Measurements from ENCODE around the gene TNFAIP1. TPM values are rescaled to one million over a fixed set of nuclear protein-coding genes. Genes with fewer than 3 reads are reported as not detected.
"Not testable (repeated sequence)": the region's sequence is repeated elsewhere in the genome, so short reads cannot be mapped to it uniquely, and the experiment has no call there.

TNFAIP1 gene
- 10 to 100 TPM; 20.8 to 69.2 (median 24.8) TPM for total RNA-seq

GRCh38 chr17:28335201-28335958, at the start of gene TNFAIP1, which contains the start of gene IFT20:
TNFAIP1 (plus strand) TSS chr17:28335761; CDS start chr17:28339522, 3,761 bp downstream.
IFT20 (minus strand) TSS chr17:28335472; CDS start chr17:28331985, 3,487 bp downstream.
- 0 to 1% (median 0%) methylated on average over 1 to 20 of the region's 62 CpGs; no CpG with 5 or more reads in 6 of the 10 experiments for WGBS, 10 experiments
- peak within 1 kb of the TSS; percentile 66 to 98 (median 74) for H3K4me3 ChIP-seq
- in situ Hi-C loops (cut with MboI; ENCODE audit: low pct_unique_long_range_greater_than_20kb in 2 of 9, low sequenced_read_pairs in 9 of 9, unreplicated experiment in 9 of 9) = no loop called here
- peak; percentile 81 to 95 (median 94) for ATAC-seq (replicated peaks in 6 of 8)
- H3K4me1 ChIP-seq (replicated peaks in 1 of 2) = peaks cover 17 to 20% of the 10 kb centered on the region in 2 donors
- H3K27ac ChIP-seq = peak within 1 kb of the TSS; percentile 74 to 95

- in situ Hi-C loops (cut with MboI; ENCODE audit: low pct_unique_long_range_greater_than_20kb in 2 of 9, low sequenced_read_pairs in 9 of 9, unreplicated experiment in 9 of 9) = no loop called here
- H3K27ac ChIP-seq = no peak overlapping the region
- no peak overlapping the region for H3K4me3 ChIP-seq
- WGBS, 10 experiments = 29 to 100% (median 65%) methylated on average over 2 of the region's 2 CpGs; no CpG with 5 or more reads in 2 of the 10 experiments
- ATAC-seq (replicated peaks in 6 of 8) = no peak
- H3K4me1 ChIP-seq (replicated peaks in 1 of 2) = no peaks in the 10 kb centered on the region
Observed at GRCh38 chr17:28285965-28286364, 49.6 kb upstream of the TNFAIP1 start.

- H3K4me3 ChIP-seq = no peak overlapping the region
- in situ Hi-C loops (cut with MboI; ENCODE audit: low pct_unique_long_range_greater_than_20kb in 2 of 9, low sequenced_read_pairs in 9 of 9, unreplicated experiment in 9 of 9) = no loop called here
- 0 to 100% (median 63%) methylated on average over 1 to 2 of the region's 2 CpGs; no CpG with 5 or more reads in 2 of the 10 experiments for WGBS, 10 experiments
Observed at GRCh38 chr17:28290703-28291102, 44.9 kb upstream of the TNFAIP1 start.

GRCh38 chr17:28291780-28292330, 43.7 kb upstream of the TNFAIP1 start:
- H3K4me3 ChIP-seq = no peak overlapping the region
- no peak for ATAC-seq (replicated peaks in 6 of 8)
- in situ Hi-C loops (cut with MboI; ENCODE audit: low pct_unique_long_range_greater_than_20kb in 2 of 9, low sequenced_read_pairs in 9 of 9, unreplicated experiment in 9 of 9) = no loop called here
- H3K27ac ChIP-seq = no peak overlapping the region
- no peaks in the 10 kb centered on the region for H3K4me1 ChIP-seq (replicated peaks in 1 of 2)
- 0 to 100% (median 83%) methylated on average over 1 of the region's 1 CpG; no CpG with 5 or more reads in 2 of the 10 experiments for WGBS, 10 experiments

More at GRCh38 chr17:28290703-28291102, 44.9 kb upstream of the TNFAIP1 start:
- ATAC-seq (replicated peaks in 6 of 8) = no peak
- H3K4me1 ChIP-seq (replicated peaks in 1 of 2) = no peaks in the 10 kb centered on the region
- H3K27ac ChIP-seq = no peak overlapping the region

- ATAC-seq (replicated peaks in 6 of 8); H3K4me1 ChIP-seq (replicated peaks in 1 of 2); in situ Hi-C loops (cut with MboI; ENCODE audit: low pct_unique_long_range_greater_than_20kb in 2 of 9, low sequenced_read_pairs in 9 of 9, unreplicated experiment in 9 of 9); H3K4me3 ChIP-seq; H3K27ac ChIP-seq: not testable (repeated sequence)
- 60 to 91% (median 80%) methylated on average over 1 to 8 of the region's 12 CpGs; no CpG with 5 or more reads in 1 of the 10 experiments for WGBS, 10 experiments
Observed at GRCh38 chr17:28292878-28293277, 42.7 kb upstream of the TNFAIP1 start.

GRCh38 chr17:28293994-28294393, 41.6 kb upstream of the TNFAIP1 start:
- in situ Hi-C loops (cut with MboI; ENCODE audit: low pct_unique_long_range_greater_than_20kb in 2 of 9, low sequenced_read_pairs in 9 of 9, unreplicated experiment in 9 of 9) = no loop called here
- WGBS, 10 experiments = 50 to 100% (median 89%) methylated on average over 2 to 6 of the region's 6 CpGs
- no peak for ATAC-seq (replicated peaks in 6 of 8)
- Histone ChIP-seq H3K4me3 (no peak overlapping the region), H3K27ac (no peak overlapping the region), H3K4me1 (replicated peaks in 1 of 2) (no peaks in the 10 kb centered on the region)

- in situ Hi-C loops (cut with MboI; ENCODE audit: low pct_unique_long_range_greater_than_20kb in 2 of 9, low sequenced_read_pairs in 9 of 9, unreplicated experiment in 9 of 9) = no loop called here
- no peak overlapping the region for H3K27ac ChIP-seq
- H3K4me1 ChIP-seq (replicated peaks in 1 of 2) = no peaks in the 10 kb centered on the region
- peak in 1 of 8 experiments; percentile 26 for ATAC-seq (replicated peaks in 6 of 8)
- no peak overlapping the region for H3K4me3 ChIP-seq
- 0 to 100% (median 61%) methylated on average over 1 to 3 of the region's 3 CpGs for WGBS, 10 experiments
Observed at GRCh38 chr17:28295677-28296578, 39.6 kb upstream of the TNFAIP1 start.

GRCh38 chr17:28298449-28298848, 37.1 kb upstream of the TNFAIP1 start:
- WGBS, 10 experiments = 60 to 100% (median 82%) methylated on average over 1 to 3 of the region's 3 CpGs; no CpG with 5 or more reads in 2 of the 10 experiments

GRCh38 chr17:28306954-28307401, 28.6 kb upstream of the TNFAIP1 start:
- Histone ChIP-seq H3K27ac (no peak overlapping the region), H3K4me3 (no peak overlapping the region), H3K4me1 (replicated peaks in 1 of 2) (no peaks in the 10 kb centered on the region)
- in situ Hi-C loops (cut with MboI; ENCODE audit: low pct_unique_long_range_greater_than_20kb in 2 of 9, low sequenced_read_pairs in 9 of 9, unreplicated experiment in 9 of 9) = no loop called here
- WGBS, 10 experiments = 47 to 100% (median 96%) methylated on average over 1 to 5 of the region's 38 CpGs; no CpG with 5 or more reads in 4 of the 10 experiments
- ATAC-seq (replicated peaks in 6 of 8) = no peak

More at GRCh38 chr17:28298449-28298848, 37.1 kb upstream of the TNFAIP1 start:
- no peak overlapping the region for H3K4me3 ChIP-seq
- H3K4me1 ChIP-seq (replicated peaks in 1 of 2) = no peaks in the 10 kb centered on the region
- in situ Hi-C loops (cut with MboI; ENCODE audit: low pct_unique_long_range_greater_than_20kb in 2 of 9, low sequenced_read_pairs in 9 of 9, unreplicated experiment in 9 of 9) = no loop called here
- no peak for ATAC-seq (replicated peaks in 6 of 8)
- no peak overlapping the region for H3K27ac ChIP-seq

GRCh38 chr17:28313841-28314240, 21.7 kb upstream of the TNFAIP1 start:
- in situ Hi-C loops (cut with MboI; ENCODE audit: low pct_unique_long_range_greater_than_20kb in 2 of 9, low sequenced_read_pairs in 9 of 9, unreplicated experiment in 9 of 9) = no loop called here

GRCh38 chr17:28315846-28316705, 19.5 kb upstream of the TNFAIP1 start:
- 14 to 100% (median 92%) methylated on average over 1 to 4 of the region's 4 CpGs; no CpG with 5 or more reads in 2 of the 10 experiments for WGBS, 10 experiments
- Histone ChIP-seq H3K27ac (no peak overlapping the region), H3K4me3 (no peak overlapping the region), H3K4me1 (replicated peaks in 1 of 2) (peaks cover 11 to 21% of the 10 kb centered on the region in 2 donors)
- ATAC-seq (replicated peaks in 6 of 8) = no peak
- in situ Hi-C loops (cut with MboI; ENCODE audit: low pct_unique_long_range_greater_than_20kb in 2 of 9, low sequenced_read_pairs in 9 of 9, unreplicated experiment in 9 of 9) = no loop called here

More at GRCh38 chr17:28313841-28314240, 21.7 kb upstream of the TNFAIP1 start:
- H3K27ac ChIP-seq = no peak overlapping the region
- WGBS, 10 experiments = 60 to 100% (median 85%) methylated on average over 1 to 2 of the region's 2 CpGs; no CpG with 5 or more reads in 6 of the 10 experiments
- H3K4me3 ChIP-seq = no peak overlapping the region
- no peak for ATAC-seq (replicated peaks in 6 of 8)
- peaks cover 8 to 12% of the 10 kb centered on the region in 2 donors for H3K4me1 ChIP-seq (replicated peaks in 1 of 2)
